GM19468 (cell line): ENCODE results near the gene LHB.
"Not testable (repeated sequence)": the region's sequence is repeated elsewhere in the genome, so short reads cannot be mapped to it uniquely, and the experiment has no call there.

Experiments used
- ATAC-seq: cut with Tn5 transposase; IDR thresholded peaks from one replicate; pipeline ENCODE4 v1.9.1; 2021; ENCODE audit warnings: mild to moderate bottlenecking, moderate library complexity, moderate number of reproducible peaks; ENCODE audit not compliant: unreplicated experiment; ENCODE audit errors: extremely low read depth

The LHB gene

GRCh38 chr19:49017041-49017665 is at the start of gene LHB:
Gene LHB, minus strand, starts transcription at chr19:49017091. Its CDS starts 10 bp downstream, at chr19:49017081.
- ATAC-seq = no peak

DNA sequence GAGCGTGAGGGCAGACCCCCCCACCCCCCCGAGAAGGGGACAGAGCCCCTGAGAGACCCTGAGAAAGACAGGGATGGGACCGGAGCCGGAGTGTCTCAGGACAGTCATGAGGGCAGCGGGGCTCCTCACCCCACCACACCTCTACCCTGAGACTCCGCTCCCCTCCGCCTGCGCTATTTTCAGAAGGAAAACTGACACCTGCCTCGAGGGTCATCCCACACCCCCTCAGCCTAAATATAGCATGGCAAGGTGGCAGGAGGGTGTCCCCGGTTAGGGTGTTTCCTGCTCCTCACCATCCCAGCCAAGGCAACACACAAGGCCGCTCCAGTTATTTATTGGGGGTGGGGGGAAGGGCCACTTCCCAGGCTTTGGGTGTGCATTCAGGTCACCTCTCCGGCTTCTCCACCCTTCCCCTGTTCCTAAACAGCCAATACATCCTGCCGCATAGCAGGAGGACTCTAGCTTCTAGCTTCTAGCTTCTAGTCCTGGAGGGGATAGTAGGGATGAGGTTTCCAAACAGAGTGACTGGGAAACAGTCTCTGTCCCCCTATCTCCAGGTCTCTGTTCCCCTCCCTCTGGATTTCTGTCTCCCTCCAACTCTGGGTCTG is 49.1 kb upstream of the LHB start:
- ATAC-seq = no peak

DNA sequence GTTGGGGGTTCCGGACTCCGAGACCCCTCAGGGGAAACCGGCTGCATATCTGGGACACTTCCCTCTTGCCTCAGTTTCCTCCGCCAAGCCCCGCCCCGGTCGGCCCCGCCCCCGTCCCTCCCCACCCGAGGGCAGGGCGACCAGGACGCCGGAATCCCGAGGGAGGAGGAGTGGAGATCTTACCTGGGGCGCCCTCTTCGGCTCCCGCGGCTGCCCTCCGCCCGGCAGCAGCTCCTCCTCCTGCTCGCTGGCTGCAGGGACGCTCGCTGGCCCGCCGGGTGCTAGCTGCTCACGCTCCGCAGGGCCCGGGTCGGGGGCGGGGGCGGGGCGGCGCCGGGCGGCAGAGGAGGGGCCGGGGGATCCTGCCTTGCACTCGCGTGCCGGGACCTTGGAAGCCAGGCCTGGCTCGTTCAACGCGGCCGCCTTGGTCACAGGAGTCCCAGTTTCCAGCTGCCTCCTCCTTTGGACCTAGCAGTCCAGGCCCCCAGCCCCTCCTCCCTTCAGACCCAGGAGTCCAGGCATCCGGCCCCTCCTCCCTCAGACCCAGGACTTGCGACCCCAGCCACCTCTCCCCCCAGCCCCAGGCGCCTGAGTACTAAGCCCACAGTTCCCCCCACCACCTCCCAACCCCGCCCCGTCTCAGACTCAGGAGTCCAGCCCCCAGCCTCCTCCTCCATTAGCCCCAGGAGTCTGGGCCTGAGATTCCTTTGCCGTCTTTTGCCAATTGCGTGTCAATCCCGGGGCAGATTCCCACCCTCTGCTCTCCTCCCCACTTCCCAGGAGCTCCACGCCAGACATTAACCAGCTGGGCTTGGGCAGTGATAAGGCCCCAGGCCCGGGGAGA is 48.1 kb upstream of the LHB start, which contains the start of gene NTF4:
Gene NTF4, minus strand, starts transcription at position 51 of the 844 bp plus-strand sequence. CDS start 2,821 bp downstream, outside the sequence.
- ATAC-seq = no peak

DNA sequence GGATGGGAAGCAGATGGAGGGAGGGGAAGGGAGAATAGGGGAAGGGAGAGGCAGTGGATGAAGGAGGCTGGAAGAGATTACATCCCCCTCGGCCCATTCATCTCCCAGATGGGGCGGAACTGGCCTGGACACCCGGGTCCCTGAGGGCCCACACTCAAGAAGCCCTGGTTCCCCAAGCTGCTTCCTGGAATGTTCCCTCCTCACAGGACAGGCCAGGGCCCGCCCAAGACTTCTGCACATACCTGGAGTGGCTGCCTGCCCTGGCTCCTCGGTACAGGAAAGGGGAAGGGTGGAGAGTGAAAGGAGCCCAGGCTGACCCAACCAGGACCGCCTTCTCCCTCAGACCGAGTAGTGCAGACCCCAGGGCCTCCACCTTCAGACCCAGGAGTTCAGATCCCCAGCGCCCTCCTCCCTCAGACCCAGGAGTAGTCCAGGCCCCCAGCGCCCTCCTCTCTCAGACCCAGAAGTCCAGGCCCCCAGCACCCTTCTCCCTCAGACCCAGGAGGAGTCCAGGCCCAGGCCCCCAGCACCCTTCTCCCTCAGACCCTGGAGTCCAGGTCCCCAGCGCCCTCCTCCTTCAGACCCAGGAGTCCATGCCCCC is 47.2 kb upstream of the LHB start:
- no peak for ATAC-seq

DNA sequence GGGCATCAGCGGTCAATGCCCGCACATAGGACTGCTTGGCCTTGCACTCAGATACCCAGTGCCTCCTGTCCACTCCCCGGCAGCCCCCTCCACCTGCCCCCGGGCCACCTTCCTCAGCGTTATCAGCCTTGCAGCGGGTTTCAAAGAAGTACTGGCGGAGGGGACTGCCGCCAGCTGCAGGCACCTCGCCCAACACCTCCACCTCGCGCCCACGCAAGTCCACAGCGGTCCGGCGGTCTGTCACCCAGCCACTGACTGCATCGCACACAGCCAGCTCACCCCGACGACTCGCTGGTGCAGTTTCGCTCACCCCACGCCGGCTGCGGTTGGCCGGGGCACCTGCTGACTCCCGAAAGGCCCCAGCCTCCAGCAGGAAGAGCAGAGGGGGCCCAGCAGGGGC is 44.6 kb upstream of the LHB start:
- no peak for ATAC-seq

GRCh38 chr19:49061000-49061399 is 44.1 kb upstream of the LHB start:
- no peak for ATAC-seq

- ATAC-seq = no peak
These were observed 42.2 kb upstream of the LHB start for GRCh38 chr19:49059053-49059452.

DNA sequence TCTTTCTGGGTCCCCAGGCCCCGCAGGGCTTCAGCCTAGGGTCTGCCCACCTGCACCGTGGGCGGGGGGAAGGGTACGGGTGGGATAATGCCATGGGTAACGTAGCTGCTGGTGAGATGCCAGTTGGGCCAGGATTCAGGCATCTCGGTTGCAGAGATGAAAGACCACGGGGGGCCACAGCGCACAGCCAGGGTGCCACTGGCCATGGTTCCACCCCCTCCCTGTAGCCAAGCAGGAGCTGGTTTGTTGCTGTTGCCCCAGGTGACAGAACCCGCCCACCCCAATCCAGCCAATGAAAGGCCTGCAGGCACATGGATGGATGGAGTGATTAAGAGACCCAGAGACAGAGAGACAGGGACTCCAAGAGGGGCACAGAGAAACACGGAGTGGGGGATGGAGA is 41.7 kb upstream of the LHB start:
- ATAC-seq = no peak

GRCh38 chr19:49057636-49058234 is 40.8 kb upstream of the LHB start, which contains the start of gene CGB7:
Gene CGB7, minus strand, starts transcription at chr19:49057749. Its CDS starts 2,374 bp downstream, at chr19:49055375.
- ATAC-seq = no peak

DNA sequence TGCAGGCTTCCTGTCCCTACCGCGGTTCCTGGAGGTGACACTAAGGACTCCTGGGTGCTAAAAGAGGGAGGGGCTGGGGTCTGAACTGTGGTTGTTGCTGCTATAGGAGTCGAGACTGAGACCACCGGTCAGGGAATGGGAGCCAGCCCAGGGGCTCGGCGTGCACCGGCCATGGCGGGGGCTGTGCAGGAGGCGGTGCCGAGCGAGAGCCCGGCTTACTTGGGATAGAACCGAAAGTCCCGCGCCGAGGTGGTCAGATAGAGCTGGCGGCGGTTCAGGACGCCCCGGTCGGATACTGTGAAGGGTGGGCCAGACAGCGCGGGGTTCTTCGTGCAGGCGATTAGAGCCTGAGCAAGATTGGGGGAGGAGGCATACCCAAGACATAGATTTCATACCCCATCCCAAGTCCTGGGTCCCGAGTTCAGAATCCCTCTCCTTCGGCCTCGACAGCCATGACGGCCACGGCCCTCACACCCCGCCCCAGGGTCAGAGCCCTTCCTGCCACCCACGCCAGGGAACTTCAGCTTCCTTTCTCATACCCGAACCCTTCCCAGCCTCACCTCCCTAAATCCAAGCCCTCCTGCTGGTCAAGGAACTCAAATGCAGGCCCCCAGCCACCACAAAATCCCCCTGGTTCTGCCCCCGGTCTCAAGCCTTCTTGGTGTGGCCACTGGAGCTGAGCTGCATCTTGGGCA is 40.2 kb upstream of the LHB start:
- not testable (repeated sequence) for ATAC-seq

DNA sequence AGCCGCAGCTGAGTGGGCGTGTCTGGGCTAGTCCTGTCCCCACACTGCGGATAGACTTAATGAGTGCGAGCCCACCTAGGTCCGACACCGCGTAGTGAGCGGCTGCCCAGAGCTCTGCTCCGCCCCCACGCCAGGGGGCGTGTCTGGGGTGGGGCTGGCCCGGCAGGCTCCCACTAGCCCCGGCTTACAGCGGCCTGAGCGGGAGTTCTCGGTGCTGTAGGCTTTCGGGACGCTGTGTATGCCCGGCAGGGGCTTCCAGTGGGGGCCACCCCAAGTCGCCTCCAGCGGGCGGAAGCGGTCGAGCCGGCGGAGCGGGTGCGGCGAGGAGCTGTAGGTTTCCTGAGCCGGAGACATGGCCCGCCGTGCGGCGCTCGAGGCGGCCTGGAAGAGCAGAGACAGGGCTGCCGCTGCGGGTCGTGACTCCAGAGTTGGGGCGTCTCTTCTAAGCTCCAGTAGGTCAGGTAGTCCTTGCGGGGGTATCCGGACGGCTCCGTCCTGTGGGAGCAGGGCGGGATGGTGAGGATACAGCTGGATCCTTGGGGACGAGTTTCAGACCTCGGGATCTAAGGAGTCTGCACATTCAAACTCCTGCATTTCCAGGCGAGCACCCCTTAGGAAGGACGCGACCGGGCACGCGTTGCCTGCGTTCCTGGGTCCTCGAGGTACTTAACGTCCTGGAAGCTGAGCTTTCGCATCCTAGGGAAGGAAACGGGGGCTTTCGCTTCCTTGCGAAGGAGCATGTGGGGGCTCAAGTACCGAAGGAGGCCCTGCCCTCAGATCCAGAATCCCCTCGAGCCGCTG is 39.4 kb upstream of the LHB start:
- no peak for ATAC-seq

DNA sequence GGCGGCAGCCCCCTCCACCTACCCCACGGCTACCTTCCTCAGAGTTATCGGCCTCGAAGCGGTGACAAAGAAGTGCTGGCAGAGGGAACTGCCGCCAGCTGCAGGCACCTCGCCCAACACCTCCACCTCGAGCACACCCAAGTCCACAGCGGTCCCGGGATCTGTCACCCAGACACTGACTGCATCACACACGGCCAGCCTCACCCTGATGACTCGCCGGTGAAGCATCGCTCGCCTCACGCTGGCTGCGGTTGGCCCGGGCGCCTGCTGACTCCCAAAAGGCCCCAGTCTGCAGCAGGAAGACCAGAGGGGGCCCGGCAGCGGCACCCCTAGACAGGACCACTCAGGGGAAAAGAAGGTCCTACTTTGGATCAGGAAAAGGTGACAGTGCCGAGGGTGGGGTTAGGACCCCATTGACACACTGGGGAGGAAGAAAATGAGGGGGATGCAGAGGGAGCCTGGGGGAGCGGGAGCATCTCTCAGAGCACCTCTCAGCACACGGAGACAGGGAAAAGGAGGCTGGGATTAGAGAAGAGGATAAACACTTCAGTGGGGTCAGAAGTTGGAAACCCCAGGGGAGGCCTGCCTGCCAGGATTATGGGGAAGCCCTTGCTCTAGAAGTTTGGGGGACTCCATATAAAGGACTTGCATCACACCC is 33.6 kb upstream of the LHB start:
- ATAC-seq = not testable (repeated sequence)

GRCh38 chr19:49049834-49050233 is 32.9 kb upstream of the LHB start:
- not testable (repeated sequence) for ATAC-seq

DNA sequence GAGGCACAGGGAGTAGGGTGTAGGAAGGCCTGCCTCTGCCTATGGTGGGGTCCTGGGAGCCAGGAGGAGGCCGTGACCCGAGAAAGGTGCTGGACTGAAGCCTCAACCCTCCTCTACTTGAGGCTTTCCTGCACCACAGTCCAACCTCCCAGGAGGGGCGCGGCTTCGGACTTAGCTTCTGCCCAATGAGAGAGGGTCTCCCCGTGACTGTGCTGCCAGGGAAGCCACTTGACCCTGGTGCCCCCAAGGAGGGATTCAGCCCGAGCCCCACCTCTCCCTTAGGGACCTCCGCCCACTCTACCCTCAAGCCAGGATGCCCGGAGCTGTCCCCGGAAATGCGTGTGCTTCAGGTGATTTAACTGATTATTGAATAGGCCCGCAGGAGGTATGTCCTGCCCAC is 32.1 kb upstream of the LHB start, which contains the start of gene CGB8:
Gene CGB8, minus strand, starts transcription at position 101 of the 400 bp plus-strand sequence. CDS start 372 bp downstream, outside the sequence.
- ATAC-seq = not testable (repeated sequence)

- ATAC-seq = not testable (repeated sequence)
These were observed 26.7 kb upstream of the LHB start, which contains the start of gene CGB5 for GRCh38 chr19:49043548-49043947. Gene CGB5, plus strand, starts transcription at chr19:49043848. Its CDS starts 362 bp downstream, at chr19:49044210.

DNA sequence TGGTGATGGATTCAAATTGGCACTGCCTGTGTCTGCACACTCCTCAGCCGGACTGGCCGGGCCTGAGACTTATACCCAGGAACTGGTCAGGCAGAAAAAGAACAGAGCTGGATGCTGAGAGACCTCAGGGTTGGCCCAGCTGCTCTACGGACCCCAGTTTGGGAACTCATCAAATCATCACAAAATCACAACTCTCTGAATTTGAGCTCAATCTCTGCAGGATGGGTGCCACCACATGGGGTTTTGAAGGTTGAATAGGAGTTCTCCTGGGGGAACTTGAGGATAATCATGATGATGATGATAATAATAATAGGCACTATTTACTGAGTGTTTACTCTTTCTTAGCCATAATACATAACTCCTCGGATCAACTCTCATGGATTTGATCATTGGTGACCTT is 25.8 kb upstream of the LHB start:
- not testable (repeated sequence) for ATAC-seq

DNA sequence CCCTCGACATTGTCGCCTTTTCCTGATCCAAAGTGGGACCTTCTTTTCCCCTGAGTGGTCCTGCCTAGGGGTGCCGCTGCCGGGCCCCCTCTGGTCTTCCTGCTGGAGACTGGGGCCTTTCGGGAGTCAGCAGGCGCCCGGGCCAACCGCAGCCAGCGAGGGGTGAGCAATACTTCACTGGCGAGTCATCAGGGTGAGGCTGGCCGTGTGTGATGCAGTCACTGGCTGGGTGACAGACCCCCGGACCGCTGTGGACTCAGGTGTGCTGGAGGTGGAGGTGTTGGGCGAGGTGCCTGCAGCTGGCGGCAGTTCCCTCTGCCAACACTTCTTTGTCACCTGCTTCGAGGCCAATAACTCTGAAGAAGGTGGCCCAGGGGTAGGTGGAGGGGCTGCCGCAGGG is 25.3 kb upstream of the LHB start:
- no peak for ATAC-seq

DNA sequence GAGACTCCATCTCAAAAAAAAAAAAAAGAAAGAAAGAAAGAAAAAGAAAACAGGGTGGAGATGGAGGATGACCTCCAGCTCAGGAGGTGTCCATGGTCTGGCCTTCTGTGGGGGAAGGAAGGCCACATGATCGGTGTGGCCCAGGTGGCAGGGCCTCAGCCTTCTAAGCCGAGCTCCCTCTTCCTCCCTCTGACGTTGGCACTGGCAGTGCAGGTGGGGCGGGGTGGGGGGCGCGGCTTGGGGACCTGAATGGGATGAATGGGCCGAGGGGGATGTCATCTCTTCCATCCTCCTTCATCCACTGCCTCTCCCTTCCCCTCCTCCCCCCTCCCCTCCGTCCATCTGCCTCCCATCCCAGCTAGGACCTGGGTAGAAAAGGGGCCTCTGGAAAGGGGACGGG is 22.8 kb upstream of the LHB start:
- ATAC-seq = not testable (repeated sequence)
